Esophagus squamous epithelium (tissue), 4 donors: ENCODE measurements around the gene GARNL3.

Source experiments
- POLR2A ChIP-seq, 4 donors: fragments of 450-650 bp; IDR thresholded peaks; one replicate each; pipeline ENCODE4 v1.6.1; 2017; ENCODE audit warnings: antibody characterized with exemption in 4 of 4, mild to moderate bottlenecking in 4 of 4, moderate library complexity in 3 of 4
- TF ChIP-seq, protein P1 (sequence below), 6 experiments: fragments of 450-650 bp in 4 of 6; fragments of 200-600 bp in 2 of 6; sonication (generic) in 2 of 6; IDR thresholded peaks; one replicate each; pipeline ENCODE4 v1.5.1; 2016 to 2019; ENCODE audit warnings: antibody characterized with exemption in 6 of 6, mild to moderate bottlenecking in 4 of 6, moderate library complexity in 4 of 6

DNA sequence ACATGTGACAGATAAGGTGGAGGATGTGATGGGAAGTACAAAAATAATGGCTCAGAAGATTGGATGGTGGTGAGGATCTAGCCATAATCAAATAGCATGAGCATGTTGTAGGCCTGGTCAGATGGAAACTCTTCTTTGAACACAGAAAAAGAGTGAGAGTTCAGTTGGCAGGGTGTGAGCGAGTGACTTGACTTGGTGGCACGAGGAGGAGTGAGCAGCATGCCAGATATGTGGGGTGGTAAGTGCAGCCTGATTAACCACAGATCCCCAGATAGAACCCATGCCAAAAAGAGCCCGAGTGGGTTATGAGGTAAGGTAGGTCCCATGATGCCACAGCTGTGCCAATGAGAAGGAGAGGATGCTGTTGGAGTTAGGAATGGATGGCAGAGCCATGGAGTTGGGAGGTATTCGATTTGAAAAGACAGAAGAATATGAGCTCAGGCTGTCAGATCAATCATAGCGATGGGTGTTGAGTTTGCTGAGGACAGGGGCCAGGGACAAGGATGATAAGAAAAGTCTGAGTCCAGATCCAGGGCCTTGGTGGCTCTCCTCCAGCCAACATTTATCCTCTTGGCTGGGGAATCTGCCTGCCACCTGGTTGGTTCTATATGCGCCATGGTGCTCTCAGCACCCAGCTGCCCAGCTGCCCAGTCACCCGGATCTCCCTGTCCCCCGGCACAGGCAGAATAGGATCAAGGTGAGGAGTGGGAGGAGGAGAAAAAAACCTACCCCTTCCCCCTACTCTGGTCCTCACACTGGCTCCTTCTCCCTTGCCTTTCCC lies 16.5 kb downstream of the GARNL3 start:
- no peak for TF ChIP-seq POLR2A (IDR thresholded peaks at IDR 0.05)
- TF ChIP-seq, protein P1, sequence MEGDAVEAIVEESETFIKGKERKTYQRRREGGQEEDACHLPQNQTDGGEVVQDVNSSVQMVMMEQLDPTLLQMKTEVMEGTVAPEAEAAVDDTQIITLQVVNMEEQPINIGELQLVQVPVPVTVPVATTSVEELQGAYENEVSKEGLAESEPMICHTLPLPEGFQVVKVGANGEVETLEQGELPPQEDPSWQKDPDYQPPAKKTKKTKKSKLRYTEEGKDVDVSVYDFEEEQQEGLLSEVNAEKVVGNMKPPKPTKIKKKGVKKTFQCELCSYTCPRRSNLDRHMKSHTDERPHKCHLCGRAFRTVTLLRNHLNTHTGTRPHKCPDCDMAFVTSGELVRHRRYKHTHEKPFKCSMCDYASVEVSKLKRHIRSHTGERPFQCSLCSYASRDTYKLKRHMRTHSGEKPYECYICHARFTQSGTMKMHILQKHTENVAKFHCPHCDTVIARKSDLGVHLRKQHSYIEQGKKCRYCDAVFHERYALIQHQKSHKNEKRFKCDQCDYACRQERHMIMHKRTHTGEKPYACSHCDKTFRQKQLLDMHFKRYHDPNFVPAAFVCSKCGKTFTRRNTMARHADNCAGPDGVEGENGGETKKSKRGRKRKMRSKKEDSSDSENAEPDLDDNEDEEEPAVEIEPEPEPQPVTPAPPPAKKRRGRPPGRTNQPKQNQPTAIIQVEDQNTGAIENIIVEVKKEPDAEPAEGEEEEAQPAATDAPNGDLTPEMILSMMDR (IDR thresholded peaks at IDR 0.05) = no peak
